Karpas-422 (cell line): ENCODE measurements around the gene TMC8. TPM values are rescaled to one million over a fixed set of nuclear protein-coding genes. Genes with fewer than 3 reads are reported as not detected.

Experiments
- DNase-seq: peaks from one replicate; pipeline ENCODE4 v3.0.0-alpha.2; 2015
- H2AFZ ChIP-seq: fragments of 200-600 bp; sonication (generic); 2 replicates; pipeline ENCODE4 v1.6.1; 2014; ENCODE audit warnings: antibody characterized with exemption, low read length, mixed read lengths
- H3K27ac ChIP-seq: fragments of 200-600 bp; sonication (generic); 2 replicates; pipeline ENCODE4 v1.5.1; 2014; ENCODE audit warnings: mild to moderate bottlenecking, low read length, moderate library complexity
- H3K27me3 ChIP-seq: fragments of 200-600 bp; sonication (generic); 2 replicates; pipeline ENCODE4 v1.6.1; 2014; ENCODE audit warnings: low read length, mixed read lengths
- H3K36me3 ChIP-seq: fragments of 200-600 bp; sonication (generic); 2 replicates; pipeline ENCODE4 v1.6.1; 2014; ENCODE audit warnings: low read length, mixed read lengths; ENCODE audit not compliant: insufficient read depth
- H3K4me1 ChIP-seq: fragments of 200-600 bp; sonication (generic); 2 replicates; pipeline ENCODE4 v1.6.1; 2014; ENCODE audit warnings: mild to moderate bottlenecking, low read length, mixed read lengths
- H3K4me2 ChIP-seq: fragments of 200-600 bp; sonication (generic); 2 replicates; pipeline ENCODE4 v1.6.1; 2014; ENCODE audit warnings: low read length, low read depth, mild to moderate bottlenecking; ENCODE audit not compliant: poor library complexity, severe bottlenecking
- H3K4me3 ChIP-seq: fragments of 200-600 bp; sonication (generic); 2 replicates; pipeline ENCODE4 v1.5.1; 2014; ENCODE audit warnings: mild to moderate bottlenecking, antibody characterized with exemption, low read length, mixed read lengths
- H3K79me2 ChIP-seq: fragments of 200-600 bp; sonication (generic); 2 replicates; pipeline ENCODE4 v1.6.1; 2014; ENCODE audit warnings: mild to moderate bottlenecking, low read length, mixed read lengths
- H3K9ac ChIP-seq: fragments of 200-600 bp; sonication (generic); 2 replicates; pipeline ENCODE4 v1.6.0; 2014; ENCODE audit warnings: low read length
- H3K9me2 ChIP-seq: fragments of 200-600 bp; sonication (generic), shearing (Covaris generic); replicated peaks from 2 replicates; pipeline ENCODE4 v1.6.0; 2014; ENCODE audit warnings: mild to moderate bottlenecking, low read length, moderate library complexity; ENCODE audit not compliant: insufficient read depth
- H3K9me3 ChIP-seq: fragments of 300-700, 200-600 bp; sonication (generic); 2 replicates; pipeline ENCODE4 v1.6.1; 2014; ENCODE audit warnings: low read length, mixed read lengths
- H4K20me1 ChIP-seq: fragments of 200-600 bp; sonication (generic); 2 replicates; pipeline ENCODE4 v1.6.1; 2014; ENCODE audit warnings: mild to moderate bottlenecking, antibody characterized with exemption, low read length, low read depth; ENCODE audit not compliant: insufficient read depth
- total RNA-seq: library from RNA; depleted of rRNA; stranded (reverse); fragments of >200 nt; shearing (Covaris generic); gene quantifications from 2 replicates; pipeline ENCODE4 v1.2.3, GENCODE V29; 2014; ENCODE audit warnings: low replicate concordance

TMC8 gene
- total RNA-seq, 1 experiment from 2014 or later = 57.9 TPM

DNA sequence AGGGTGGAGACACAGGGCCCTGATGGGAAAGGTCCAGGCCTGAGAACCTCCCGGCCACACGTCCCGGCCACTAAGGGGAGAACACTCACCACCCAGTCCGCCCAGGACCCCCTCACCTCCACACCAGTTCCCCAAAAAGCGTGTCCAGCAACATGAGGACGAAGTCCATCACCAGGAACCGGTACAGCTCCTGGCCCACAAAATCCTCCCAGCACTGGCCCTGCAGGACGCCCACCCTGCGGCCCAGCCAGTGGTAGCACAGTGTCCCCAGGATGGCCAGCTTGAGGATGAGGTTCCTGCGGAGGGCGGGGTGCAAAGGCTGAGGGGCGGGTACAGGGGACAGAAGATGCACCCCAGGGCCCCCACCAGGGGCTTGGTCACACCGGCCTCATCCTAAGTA, 10.0 kb upstream of the TMC8 start:
- no peak overlapping the region for H3K27ac ChIP-seq
- H3K4me3 ChIP-seq = no peak overlapping the region
- no peak overlapping the region for H2AFZ ChIP-seq
- H3K9me2 ChIP-seq = no peaks in the 10 kb centered on the region
- peaks cover 6% of the 10 kb centered on the region; the same call in 1 of the 2 replicates for H4K20me1 ChIP-seq
- no peak overlapping the region for H3K9ac ChIP-seq
- H3K4me1 ChIP-seq = peaks cover 25% of the 10 kb centered on the region
- DNase-seq = no peak
- H3K4me2 ChIP-seq = no peak overlapping the region
- H3K36me3 ChIP-seq = peaks cover 15% of the 10 kb centered on the region
- peaks cover 19% of the 10 kb centered on the region for H3K79me2 ChIP-seq
- no peaks in the 10 kb centered on the region for H3K27me3 ChIP-seq
- no peaks in the 10 kb centered on the region for H3K9me3 ChIP-seq

DNA sequence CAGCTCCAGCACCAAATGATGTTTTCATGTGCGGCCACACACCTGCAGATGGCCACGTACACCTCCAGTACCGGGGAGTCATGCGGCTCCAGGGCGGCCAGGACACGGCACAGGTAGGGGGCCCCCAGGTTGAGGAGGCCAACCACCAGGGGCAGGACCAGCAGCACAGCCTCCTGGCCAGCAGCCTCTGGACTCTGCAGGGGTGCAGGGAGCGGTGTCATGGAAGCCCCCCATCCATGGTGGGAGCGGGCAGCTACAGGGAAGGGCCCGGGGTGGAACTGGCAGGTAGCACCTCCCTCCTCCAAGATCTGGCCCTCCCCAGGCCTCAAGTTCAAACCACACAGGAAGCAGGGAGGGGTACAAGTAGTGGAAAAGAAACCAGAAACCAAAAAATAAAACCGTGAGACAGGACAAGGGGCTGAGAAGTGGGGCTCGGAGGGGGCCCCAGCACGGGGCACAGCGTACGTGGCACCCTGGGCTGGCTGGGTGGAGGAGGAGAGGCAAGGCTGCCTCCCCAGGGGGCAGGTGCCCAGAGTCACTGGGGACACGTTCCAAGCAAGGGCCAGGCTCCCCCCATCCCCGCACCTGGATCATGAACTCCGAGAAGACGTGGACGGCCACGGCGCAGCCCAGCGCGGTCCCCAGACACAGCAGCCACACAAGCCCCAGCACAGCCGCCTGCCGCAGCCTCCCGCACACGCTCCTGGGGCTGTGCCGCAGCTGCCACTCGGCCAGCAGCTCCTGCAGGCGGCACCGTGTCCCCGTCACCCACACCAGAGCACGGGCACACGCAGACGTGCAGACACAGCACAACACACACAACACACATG, 9.4 kb upstream of the TMC8 start:
- peaks cover 6% of the 10 kb centered on the region; the same call in 1 of the 2 replicates for H4K20me1 ChIP-seq
- H3K36me3 ChIP-seq = peaks cover 15% of the 10 kb centered on the region
- H3K4me2 ChIP-seq = no peak overlapping the region
- H3K4me1 ChIP-seq = peaks cover 32% of the 10 kb centered on the region
- no peak overlapping the region for H2AFZ ChIP-seq
- no peak for DNase-seq
- no peaks in the 10 kb centered on the region for H3K9me3 ChIP-seq
- no peak overlapping the region for H3K27ac ChIP-seq
- no peak overlapping the region for H3K4me3 ChIP-seq
- H3K27me3 ChIP-seq = no peaks in the 10 kb centered on the region
- H3K79me2 ChIP-seq = peaks cover 26% of the 10 kb centered on the region
- H3K9me2 ChIP-seq = no peaks in the 10 kb centered on the region
- no peak overlapping the region for H3K9ac ChIP-seq

DNA sequence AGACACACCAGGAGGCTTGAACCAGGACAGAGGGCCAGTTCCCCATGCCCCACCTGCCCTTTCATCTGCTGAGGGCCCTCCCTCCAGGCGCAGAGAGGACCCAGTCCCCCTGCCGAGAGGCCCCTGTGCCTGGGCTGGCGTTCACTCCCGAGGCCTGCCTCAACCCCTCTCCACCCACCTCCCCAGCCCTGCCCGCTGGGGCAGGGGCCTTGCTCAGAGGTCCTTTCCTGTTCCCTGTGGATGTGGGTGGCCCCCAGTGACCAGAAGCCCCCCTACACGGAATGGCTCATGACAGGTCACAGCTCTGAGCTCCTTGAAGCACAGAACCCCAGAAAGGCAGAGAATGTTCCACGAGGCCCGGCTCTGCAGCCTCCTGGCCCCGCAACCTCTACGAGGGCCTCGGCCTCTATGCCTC, 8.8 kb upstream of the TMC8 start:
- H3K27me3 ChIP-seq = no peaks in the 10 kb centered on the region
- H2AFZ ChIP-seq = no peak overlapping the region
- H3K9me2 ChIP-seq = no peaks in the 10 kb centered on the region
- H3K79me2 ChIP-seq = peaks cover 32% of the 10 kb centered on the region
- H3K4me3 ChIP-seq = no peak overlapping the region
- H3K9ac ChIP-seq = no peak overlapping the region
- H3K27ac ChIP-seq = no peak overlapping the region
- peaks cover 37% of the 10 kb centered on the region for H3K4me1 ChIP-seq
- peaks cover 15% of the 10 kb centered on the region for H3K36me3 ChIP-seq
- H3K4me2 ChIP-seq = no peak overlapping the region
- DNase-seq = no peak
- no peaks in the 10 kb centered on the region for H3K9me3 ChIP-seq
- peaks cover 6% of the 10 kb centered on the region; the same call in 1 of the 2 replicates for H4K20me1 ChIP-seq

DNA sequence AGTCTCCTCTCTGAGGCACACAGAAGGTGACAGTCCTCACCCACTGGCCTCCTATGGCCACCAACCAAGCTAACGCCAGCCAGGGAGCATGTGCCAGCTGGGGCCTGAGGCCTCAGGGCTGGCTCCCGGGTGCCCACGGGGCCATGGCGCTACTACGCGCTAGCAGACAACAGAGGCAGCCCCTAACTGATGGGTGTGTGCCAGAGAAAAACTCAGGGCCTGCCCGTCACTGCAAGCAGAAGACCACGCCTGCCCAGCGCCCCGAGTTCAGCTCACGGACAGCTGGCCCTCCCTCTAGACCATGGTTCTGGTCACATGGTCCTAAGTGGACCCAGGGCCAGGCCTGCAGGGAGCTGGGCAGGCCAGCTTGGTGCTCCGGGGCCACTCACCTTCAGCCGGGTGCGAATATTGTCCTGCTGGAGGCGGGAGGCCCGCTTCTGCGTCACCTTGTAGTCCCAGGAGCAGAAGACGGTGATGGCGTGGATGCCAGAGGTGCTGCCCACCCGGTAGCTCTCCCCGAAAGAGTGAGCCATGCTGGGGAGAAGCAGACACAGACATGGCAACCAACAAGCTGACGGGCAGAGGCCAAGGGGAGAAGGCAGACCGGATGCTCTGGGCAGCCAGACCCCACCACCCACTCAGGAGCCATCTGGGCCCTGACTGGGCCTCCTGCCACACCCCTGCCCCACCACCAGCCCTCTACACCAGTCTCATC, 8.2 kb upstream of the TMC8 start:
- Histone ChIP-seq H3K9ac (no peak overlapping the region), H3K9me3 (no peaks in the 10 kb centered on the region), H3K27ac (no peak overlapping the region), H3K27me3 (no peaks in the 10 kb centered on the region), H3K9me2 (no peaks in the 10 kb centered on the region), H3K4me2 (no peak overlapping the region), H3K36me3 (peaks cover 15% of the 10 kb centered on the region), H3K4me3 (no peak overlapping the region), H3K4me1 (peaks cover 42% of the 10 kb centered on the region), H4K20me1 (peaks cover 6% of the 10 kb centered on the region; the same call in 1 of the 2 replicates), H2AFZ (no peak overlapping the region), H3K79me2 (peaks cover 38% of the 10 kb centered on the region)
- DNase-seq = no peak

DNA sequence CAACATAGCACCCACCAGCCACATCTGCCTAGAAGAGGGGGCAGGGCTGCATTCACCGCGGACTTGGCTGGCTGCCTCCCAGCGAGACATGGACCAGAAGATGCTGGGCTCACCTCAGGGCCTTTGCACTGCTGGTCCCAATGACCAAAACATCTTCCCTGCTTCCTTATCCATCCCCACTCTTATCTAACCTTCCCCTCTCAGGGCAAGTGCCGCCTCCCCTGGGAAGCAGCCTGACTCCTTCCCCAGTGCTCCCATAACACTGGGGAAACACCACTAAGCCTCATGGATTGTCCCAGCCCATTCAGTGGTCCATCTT, 7.7 kb upstream of the TMC8 start:
- H3K79me2 ChIP-seq = peaks cover 43% of the 10 kb centered on the region
- peaks cover 6% of the 10 kb centered on the region; the same call in 1 of the 2 replicates for H4K20me1 ChIP-seq
- no peaks in the 10 kb centered on the region for H3K27me3 ChIP-seq
- no peaks in the 10 kb centered on the region for H3K9me2 ChIP-seq
- H3K36me3 ChIP-seq = peaks cover 15% of the 10 kb centered on the region
- peak overlapping the region; percentile 92; the same call in 1 of the 2 replicates for H3K27ac ChIP-seq
- H2AFZ ChIP-seq = no peak overlapping the region
- peak overlapping the region; percentile 96; the same call in 1 of the 2 replicates for H3K9ac ChIP-seq
- DNase-seq = no peak
- H3K4me1 ChIP-seq = peaks cover 47% of the 10 kb centered on the region
- H3K4me2 ChIP-seq = no peak overlapping the region
- no peak overlapping the region for H3K4me3 ChIP-seq
- no peaks in the 10 kb centered on the region for H3K9me3 ChIP-seq

DNA sequence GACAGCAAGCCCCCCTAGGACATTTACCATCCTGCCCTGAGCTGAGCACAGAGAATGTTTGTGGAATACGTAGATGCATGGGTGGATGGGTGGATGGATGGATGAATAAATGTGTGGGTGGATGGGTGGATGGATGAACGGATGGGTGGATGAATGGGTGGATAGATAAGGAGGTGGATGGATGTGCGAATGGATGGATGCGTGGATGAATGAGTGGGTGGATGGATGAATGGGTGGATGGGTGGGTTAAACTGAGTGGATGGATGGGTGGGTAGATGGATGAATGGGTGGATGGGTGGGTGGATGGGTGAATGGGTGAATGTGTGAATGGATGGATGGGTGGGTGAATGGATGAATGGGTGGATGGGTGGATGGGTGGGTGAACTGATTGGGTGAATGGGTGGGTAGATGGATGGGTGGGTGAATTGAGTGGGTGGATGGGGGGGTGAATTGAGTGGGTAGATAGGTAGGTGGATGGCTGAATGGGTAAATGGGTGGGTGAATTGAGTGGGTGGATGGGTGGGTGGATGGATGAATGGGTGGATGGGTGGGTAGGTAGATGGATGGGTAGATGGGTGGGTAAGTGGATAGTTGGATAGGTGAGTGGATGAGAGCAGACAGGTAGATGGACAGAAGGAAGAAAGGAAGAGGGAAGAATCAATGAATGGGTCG, 7.2 kb upstream of the TMC8 start:
- H3K79me2 ChIP-seq = peaks cover 43% of the 10 kb centered on the region
- H3K4me2 ChIP-seq = peak overlapping the region; percentile 98
- no peak overlapping the region for H3K4me3 ChIP-seq
- no peaks in the 10 kb centered on the region for H3K9me3 ChIP-seq
- peak overlapping the region; percentile 96; the same call in 1 of the 2 replicates for H3K9ac ChIP-seq
- H4K20me1 ChIP-seq = peaks cover 6% of the 10 kb centered on the region; the same call in 1 of the 2 replicates
- H2AFZ ChIP-seq = no peak overlapping the region
- no peaks in the 10 kb centered on the region for H3K9me2 ChIP-seq
- H3K36me3 ChIP-seq = peaks cover 15% of the 10 kb centered on the region
- peak overlapping the region; percentile 92 for H3K27ac ChIP-seq
- H3K4me1 ChIP-seq = peaks cover 47% of the 10 kb centered on the region
- no peaks in the 10 kb centered on the region for H3K27me3 ChIP-seq
- DNase-seq = no peak

DNA sequence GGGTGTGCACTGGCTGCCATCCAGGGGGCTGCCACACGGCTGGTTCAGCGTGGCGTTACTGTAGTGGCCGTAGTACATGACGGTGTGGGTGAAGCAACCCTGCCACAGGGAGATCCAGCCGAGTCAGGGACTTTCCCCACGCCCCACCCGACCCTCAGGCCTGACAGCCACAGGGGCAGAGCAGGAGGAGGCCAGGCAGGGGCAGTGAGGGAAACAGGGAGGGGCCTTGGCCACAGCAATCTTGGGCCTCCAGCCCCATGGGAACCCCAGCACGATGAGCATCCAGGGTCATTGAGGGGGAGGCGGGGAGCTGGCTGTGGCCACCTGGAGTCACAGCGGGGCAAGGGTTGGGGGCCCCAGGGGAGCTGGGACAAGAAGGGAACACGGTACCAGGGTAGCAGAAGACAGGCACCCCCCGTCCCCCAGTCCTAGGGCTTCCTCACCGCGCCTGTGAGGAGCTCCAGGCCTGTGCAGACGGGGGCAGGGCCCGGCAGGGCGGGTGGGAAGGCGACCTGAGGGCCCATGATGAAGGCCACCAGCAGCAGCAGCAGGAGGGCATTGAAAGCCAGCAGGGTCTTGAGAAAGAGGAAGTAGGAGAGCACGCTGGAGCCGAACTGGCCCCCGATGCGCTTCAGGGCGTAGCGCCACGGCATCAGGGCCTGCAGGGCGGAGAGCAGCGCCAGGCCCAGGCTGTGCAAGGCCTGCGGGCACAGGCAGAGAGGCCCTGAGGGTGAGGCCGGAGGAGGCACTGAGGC, 6.3 kb upstream of the TMC8 start:
- Histone ChIP-seq H3K27ac (peak overlapping the region; percentile 92), H3K4me3 (peak overlapping the region; percentile 88), H3K36me3 (peaks cover 15% of the 10 kb centered on the region), H4K20me1 (peaks cover 6% of the 10 kb centered on the region; the same call in 1 of the 2 replicates), H3K27me3 (no peaks in the 10 kb centered on the region), H2AFZ (no peak overlapping the region), H3K9me3 (no peaks in the 10 kb centered on the region), H3K79me2 (peaks cover 43% of the 10 kb centered on the region), H3K9me2 (no peaks in the 10 kb centered on the region), H3K9ac (peak overlapping the region; percentile 96), H3K4me2 (peak overlapping the region; percentile 98), H3K4me1 (peaks cover 53% of the 10 kb centered on the region)
- DNase-seq = peak; percentile 97
